Activated T-helper 1 cell treated with anti-CD3 and anti-CD28 coated beads, Interleukin-12 subunit alpha, Interleukin-12 subunit beta, Interleukin-2, Interleukin-4 antibody, amounts not matched to agents 30 ng/mL and 10 ng/mL and 1 ng/mL, durations not matched to agents 14 hours and 24 hours and 36 hours (primary cell): ENCODE results near the gene QRFP. TPM values are rescaled to one million over a fixed set of nuclear protein-coding genes. Genes with fewer than 3 reads are reported as not detected.

ENCODE experiments used
- DNase-seq: peaks from one replicate; pipeline ENCODE4 v3.0.0; 2021; ENCODE audit warnings: low spot score
- H3K27ac Mint-ChIP-seq: one replicate; pipeline ENCODE4 v1.8.0; 2021; ENCODE audit warnings: mild to moderate bottlenecking, mixed read lengths
- H3K27me3 Mint-ChIP-seq: one replicate; pipeline ENCODE4 v1.8.0; 2022; ENCODE audit warnings: mild to moderate bottlenecking, moderate library complexity, mixed read lengths; ENCODE audit not compliant: insufficient read depth
- H3K36me3 Mint-ChIP-seq: one replicate; pipeline ENCODE4 v1.8.0; 2021; ENCODE audit warnings: low read depth, mixed read lengths
- H3K4me1 Mint-ChIP-seq: one replicate; pipeline ENCODE4 v1.8.0; 2021; ENCODE audit warnings: low read depth, mixed read lengths
- H3K4me3 Mint-ChIP-seq: one replicate; pipeline ENCODE4 v1.8.0; 2021; ENCODE audit warnings: mild to moderate bottlenecking, moderate library complexity, mixed read lengths
- H3K9me3 Mint-ChIP-seq: one replicate; pipeline ENCODE4 v1.8.0; 2021; ENCODE audit warnings: mixed read lengths
- intact Hi-C: fragments of 100-400 bp; cut with micrococcal nuclease; formaldehyde crosslinking; loops from one replicate; pipeline ENCODE4 v1.15.1; 2024
- total RNA-seq: library from RNA; stranded (reverse); gene quantifications from 2 replicates; pipeline ENCODE4 v1.2.3, GENCODE V29; 2022

QRFP gene
- total RNA-seq, 1 donor from 2014 or later: not detected

GRCh38 chr9:130900701-130901497 is 4.3 kb upstream of the QRFP start:
- Mint-ChIP-seq H3K27ac (no peak overlapping the region), H3K9me3 (no peaks in the 10 kb centered on the region), H3K36me3 (no peaks in the 10 kb centered on the region), H3K4me1 (no peaks in the 10 kb centered on the region), H3K27me3 (no peaks in the 10 kb centered on the region), H3K4me3 (no peak overlapping the region)
- DNase-seq: no peak
- intact Hi-C loops: no loop called here

GRCh38 chr9:130899051-130899748 is 2.6 kb upstream of the QRFP start:
- Mint-ChIP-seq H3K4me1 (no peaks in the 10 kb centered on the region), H3K4me3 (no peak overlapping the region), H3K36me3 (no peaks in the 10 kb centered on the region), H3K27ac (no peak overlapping the region), H3K27me3 (no peaks in the 10 kb centered on the region), H3K9me3 (no peaks in the 10 kb centered on the region)
- no peak for DNase-seq
- intact Hi-C loops: no loop called here

- no peak overlapping the region for H3K27ac Mint-ChIP-seq
- no peak for DNase-seq
- no peaks in the 10 kb centered on the region for H3K27me3 Mint-ChIP-seq
- no peaks in the 10 kb centered on the region for H3K36me3 Mint-ChIP-seq
- intact Hi-C loops: no loop called here
- no peaks in the 10 kb centered on the region for H3K4me1 Mint-ChIP-seq
- H3K9me3 Mint-ChIP-seq: no peaks in the 10 kb centered on the region
- no peak overlapping the region for H3K4me3 Mint-ChIP-seq
These were observed 1.9 kb upstream of the QRFP start for GRCh38 chr9:130898552-130898852.

- Mint-ChIP-seq H3K27ac (no peak overlapping the region), H3K4me1 (no peaks in the 10 kb centered on the region), H3K4me3 (no peak overlapping the region), H3K36me3 (no peaks in the 10 kb centered on the region), H3K27me3 (no peaks in the 10 kb centered on the region), H3K9me3 (no peaks in the 10 kb centered on the region)
- DNase-seq: no peak
- intact Hi-C loops: no loop called here
These were observed 1.4 kb upstream of the QRFP start for GRCh38 chr9:130897848-130898551.

- no peaks in the 10 kb centered on the region for H3K36me3 Mint-ChIP-seq
- H3K27me3 Mint-ChIP-seq: no peaks in the 10 kb centered on the region
- intact Hi-C loops: no loop called here
- no peak overlapping the region for H3K4me3 Mint-ChIP-seq
- no peak for DNase-seq
- H3K27ac Mint-ChIP-seq: no peak overlapping the region
- H3K4me1 Mint-ChIP-seq: no peaks in the 10 kb centered on the region
- no peaks in the 10 kb centered on the region for H3K9me3 Mint-ChIP-seq
These were observed 616 bp upstream of the QRFP start for GRCh38 chr9:130897105-130897751.

GRCh38 chr9:130895481-130896232 is 955 bp downstream of the QRFP start:
- Mint-ChIP-seq H3K36me3 (no peaks in the 10 kb centered on the region), H3K4me1 (no peaks in the 10 kb centered on the region), H3K27me3 (no peaks in the 10 kb centered on the region), H3K9me3 (no peaks in the 10 kb centered on the region), H3K27ac (no peak overlapping the region), H3K4me3 (no peak overlapping the region)
- DNase-seq: no peak
- intact Hi-C loops: no loop called here

GRCh38 chr9:130895038-130895437 is 1.6 kb downstream of the QRFP start:
- Mint-ChIP-seq H3K27ac (no peak overlapping the region), H3K27me3 (no peaks in the 10 kb centered on the region), H3K4me1 (no peaks in the 10 kb centered on the region), H3K9me3 (no peaks in the 10 kb centered on the region), H3K36me3 (no peaks in the 10 kb centered on the region), H3K4me3 (no peak overlapping the region)
- intact Hi-C loops: no loop called here
- DNase-seq: no peak

- Mint-ChIP-seq H3K27ac (no peak overlapping the region), H3K9me3 (no peaks in the 10 kb centered on the region), H3K27me3 (no peaks in the 10 kb centered on the region), H3K36me3 (no peaks in the 10 kb centered on the region), H3K4me3 (no peak overlapping the region), H3K4me1 (no peaks in the 10 kb centered on the region)
- DNase-seq: no peak
- intact Hi-C loops: no loop called here
These were observed 2.1 kb downstream of the QRFP start for GRCh38 chr9:130894546-130894945.

- H3K9me3 Mint-ChIP-seq: no peaks in the 10 kb centered on the region
- intact Hi-C loops: no loop called here
- no peak for DNase-seq
- H3K4me3 Mint-ChIP-seq: no peak overlapping the region
- H3K27me3 Mint-ChIP-seq: no peaks in the 10 kb centered on the region
- H3K4me1 Mint-ChIP-seq: no peaks in the 10 kb centered on the region
- no peak overlapping the region for H3K27ac Mint-ChIP-seq
- H3K36me3 Mint-ChIP-seq: no peaks in the 10 kb centered on the region
These were observed 3.1 kb downstream of the QRFP start for GRCh38 chr9:130893341-130894101.

GRCh38 chr9:130892477-130893304 is 3.9 kb downstream of the QRFP start:
- H3K4me3 Mint-ChIP-seq: no peak overlapping the region
- intact Hi-C loops: no loop called here
- H3K36me3 Mint-ChIP-seq: no peaks in the 10 kb centered on the region
- no peaks in the 10 kb centered on the region for H3K9me3 Mint-ChIP-seq
- H3K27ac Mint-ChIP-seq: no peak overlapping the region
- DNase-seq: no peak
- H3K27me3 Mint-ChIP-seq: no peaks in the 10 kb centered on the region
- H3K4me1 Mint-ChIP-seq: no peaks in the 10 kb centered on the region

GRCh38 chr9:130891688-130892476 is 4.7 kb downstream of the QRFP start:
- Mint-ChIP-seq H3K9me3 (no peaks in the 10 kb centered on the region), H3K27me3 (no peaks in the 10 kb centered on the region), H3K4me1 (no peaks in the 10 kb centered on the region), H3K27ac (no peak overlapping the region), H3K36me3 (peaks cover 3% of the 10 kb centered on the region), H3K4me3 (no peak overlapping the region)
- DNase-seq: no peak
- intact Hi-C loops: no loop called here
